GM12891 (cell line): ENCODE measurements around the gene NEURL1B.

Experiments
- PAX5 ChIP-seq: IDR thresholded peaks from 2 replicates; pipeline ENCODE4 v1.6.1; 2011; ENCODE audit warnings: low read length, moderate library complexity, mild to moderate bottlenecking; ENCODE audit not compliant: insufficient read depth, severe bottlenecking
- POLR2A ChIP-seq: IDR thresholded peaks from 2 replicates; pipeline ENCODE4 v1.6.1; 2011; ENCODE audit warnings: low read depth, low read length, control low read depth
- POLR2AphosphoS5 ChIP-seq: IDR thresholded peaks from 2 replicates; pipeline ENCODE4 v1.6.1; 2011; ENCODE audit warnings: low read depth, low read length, control low read depth
- SPI1 ChIP-seq: IDR thresholded peaks from 2 replicates; pipeline ENCODE4 v1.6.1; 2011; ENCODE audit warnings: low read depth, low read length, control low read depth
- TAF1 ChIP-seq: IDR thresholded peaks from 2 replicates; pipeline ENCODE4 v1.6.1; 2011; ENCODE audit warnings: low read depth, low read length, control low read depth

GRCh38 chr5:172661526-172661925 lies 20.5 kb downstream of the NEURL1B start:
- TF ChIP-seq POLR2A, result no peak
- no peak for TF ChIP-seq TAF1
- no peak for TF ChIP-seq POLR2AphosphoS5
- TF ChIP-seq PAX5, result no peak
- no peak for TF ChIP-seq SPI1
